ENCODE results near the gene SASH1. TPM values are rescaled to one million over a fixed set of nuclear protein-coding genes. Genes with fewer than 3 reads are reported as not detected.

Gene SASH1
- total and polyA plus RNA-seq, 2 of the 8 experiments (the other 6 are each of a cell fraction or from before 2014, with no cell fraction given) = 6.0 to 20.2 TPM

GRCh38 chr6:148423133-148423532 is 80.5 kb downstream of the SASH1 start:
- H4K91ac ChIP-seq (replicated peaks; ENCODE audit: insufficient read length, low read length) = no peak overlapping the region
- no peak overlapping the region for H2AK5ac ChIP-seq (ENCODE audit: low read depth, low read length)
- no peak overlapping the region for H3K14ac ChIP-seq (ENCODE audit: insufficient read length)
- H2BK15ac ChIP-seq (ENCODE audit: low read length) = no peak overlapping the region
- no peak overlapping the region for H2BK20ac ChIP-seq (ENCODE audit: low read length)
- H3K9me3 ChIP-seq (ENCODE audit: insufficient read depth in 2 of 2, low read depth in 1 of 2, low read length in 1 of 2) = no peaks in the 10 kb centered on the region
- no peak overlapping the region for H3K27ac ChIP-seq (ENCODE audit: low read depth, low read length)
- no peak overlapping the region for H4K8ac ChIP-seq (ENCODE audit: extremely low read depth, insufficient read depth, low read length)
- no peaks in the 10 kb centered on the region for H3K36me3 ChIP-seq (ENCODE audit: control insufficient read depth in 2 of 4, insufficient read depth in 4 of 4, low read length in 3 of 4)
- no peak overlapping the region for H3K9ac ChIP-seq (replicated peaks in 1 of 4; ENCODE audit: extremely low read depth in 1 of 4, low read depth in 3 of 4, low read length in 3 of 4)
- DNase-seq (ENCODE audit: low read depth in 1 of 2, low spot score in 2 of 2) (no peak), FAIRE-seq (no peak)
- H3K56ac ChIP-seq (replicated peaks; ENCODE audit: insufficient read length, low read depth, low read length) = no peak overlapping the region
- CTCF ChIA-PET (ENCODE audit: partially characterized antibody) = interaction anchor here (1.0 kb wide), 1 partner anchor 41 kb away, joined by 3 read pairs; no protein-coding TSS in a partner anchor
- H2AFZ ChIP-seq (ENCODE audit: low read length) = no peak overlapping the region
- no peak overlapping the region for H3K4me3 ChIP-seq (ENCODE audit: extremely low read depth in 1 of 4, insufficient read depth in 2 of 4, low read depth in 3 of 4, low read length in 4 of 4)
- H3K79me1 ChIP-seq (ENCODE audit: low read depth, low read length) = no peaks in the 10 kb centered on the region
- POLR2A ChIA-PET (ENCODE audit: partially characterized antibody) = interaction anchor here (1.1 kb wide), 1 partner anchor 10 kb away, joined by 3 read pairs; no protein-coding TSS in a partner anchor
- no peak overlapping the region for H3K23ac ChIP-seq (ENCODE audit: insufficient read length)
- peaks cover 0 to 4% of the 10 kb centered on the region in 2 experiments; a peak in 1 of 4 replicates for H3K79me2 ChIP-seq (ENCODE audit: control insufficient read depth in 1 of 2, insufficient read depth in 2 of 2, low read length in 2 of 2)
- H2BK12ac ChIP-seq (ENCODE audit: low read depth, low read length) = no peak overlapping the region
- no peak overlapping the region for H3K4ac ChIP-seq (replicated peaks; ENCODE audit: insufficient read length, low read depth, low read length)
- 96% methylated on average over 4 of the region's 4 CpGs; no CpG with 5 or more reads in 1 of the 2 experiments for WGBS, 2 experiments (ENCODE audit: extremely low coverage in 1 of 2, insufficient coverage in 1 of 2, insufficient read length in 1 of 2, insufficient replicate concordance in 2 of 2, low coverage in 1 of 2, low lambda C conversion rate in 2 of 2, missing lambda C conversion rate in 1 of 2)
- no peak overlapping the region for H4K5ac ChIP-seq (ENCODE audit: insufficient read length, low read depth, low read length)
- H3K4me1 ChIP-seq (replicated peaks in 1 of 4; ENCODE audit: control insufficient read depth in 3 of 4, insufficient read depth in 4 of 4, low read length in 3 of 4) = 0 out of 7 replicates have a peak, but pooled peaks cover 0 to 3% (median 0%) of the 10 kb centered on the region in 4 experiments
- no peak overlapping the region for H3K4me2 ChIP-seq (ENCODE audit: insufficient read depth in 1 of 2, low read depth in 2 of 2, low read length in 2 of 2)
- TF ChIP-seq BACH1 (IDR thresholded peaks at IDR 0.05; ENCODE audit: low read length) (no peak), RAD21 (IDR thresholded peaks at IDR 0.05 in 1 of 2, conservative IDR thresholded peaks at IDR 0.05 in 1 of 2; ENCODE audit: low read depth in 2 of 2, low read length in 2 of 2) (no peak), PHF8 (conservative IDR thresholded peaks at IDR 0.05; ENCODE audit: low read depth, low read length) (no peak), RBBP5 (IDR thresholded peaks at IDR 0.05; ENCODE audit: borderline replicate concordance, low read depth, low read length) (no peak), BRCA1 (IDR thresholded peaks at IDR 0.05; ENCODE audit: low read depth, low read length) (no peak), KDM1A (IDR thresholded peaks at IDR 0.05; ENCODE audit: borderline replicate concordance, low read length) (no peak), EGR1 (IDR thresholded peaks at IDR 0.05; ENCODE audit: borderline replicate concordance, low read depth, low read length) (no peak), CBX8 (IDR thresholded peaks at IDR 0.05; ENCODE audit: borderline replicate concordance, low read depth, low read length) (no peak), EP300 (IDR thresholded peaks at IDR 0.05; ENCODE audit: borderline replicate concordance in 1 of 2, low read depth in 2 of 2, low read length in 2 of 2) (no peak), POLR2AphosphoS5 (IDR thresholded peaks at IDR 0.05; ENCODE audit: low read depth, low read length) (no peak), FOSL1 (IDR thresholded peaks at IDR 0.05; ENCODE audit: insufficient read depth, low read depth, low read length) (no peak), YY1 (IDR thresholded peaks at IDR 0.05; ENCODE audit: low read depth, low read length) (no peak)
- no peaks in the 10 kb centered on the region for H3K27me3 ChIP-seq (replicated peaks in 1 of 4; ENCODE audit: control insufficient read depth in 3 of 4, extremely low read depth in 1 of 4, insufficient read depth in 3 of 4, low read length in 3 of 4)
- no peak overlapping the region for H3K18ac ChIP-seq (ENCODE audit: extremely low read depth, low read length)
- H2BK120ac ChIP-seq (replicated peaks; ENCODE audit: low read depth, low read length) = no peak overlapping the region
- H3K23me2 ChIP-seq (ENCODE audit: low read depth, low read length) = no peaks in the 10 kb centered on the region
- H2BK5ac ChIP-seq (ENCODE audit: low read depth, low read length) = no peak overlapping the region
- peaks cover 0 to 5% of the 10 kb centered on the region in 2 experiments for H4K20me1 ChIP-seq (replicated peaks in 1 of 2; ENCODE audit: control insufficient read depth in 1 of 2, insufficient read depth in 2 of 2, low read length in 2 of 2)

Measured in H1 (cell line).